Putamen (tissue), 1 donor: ENCODE measurements around the gene ICOSLG.
"Not testable (repeated sequence)": the region's sequence is repeated elsewhere in the genome, so short reads cannot be mapped to it uniquely, and the experiment has no call there.

Source experiments
- DNase-seq: peaks from one replicate; pipeline ENCODE4 v3.0.0-alpha.2; 2016; ENCODE audit warnings: low spot score

ICOSLG gene

DNA sequence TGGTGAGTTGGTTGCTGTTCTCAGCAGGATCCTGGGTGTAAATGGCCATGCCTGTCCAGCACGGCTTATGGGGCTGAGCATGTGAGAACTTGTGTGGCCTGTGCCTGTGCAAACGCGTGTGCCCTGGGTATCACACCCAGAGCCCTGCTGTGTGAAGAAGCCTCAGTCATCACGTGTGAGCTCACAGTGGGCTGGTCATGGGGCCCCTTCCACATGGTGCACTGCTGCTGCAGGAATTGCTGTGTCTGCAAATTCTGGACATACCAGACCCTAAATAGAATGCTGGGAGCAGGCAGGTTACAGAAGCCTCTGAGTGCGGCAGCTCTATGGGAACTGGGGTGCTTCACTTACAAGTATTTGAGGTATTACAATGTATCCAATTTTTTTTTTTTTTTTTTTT is 17.4 kb downstream of the ICOSLG start:
- not testable (repeated sequence) for DNase-seq

DNA sequence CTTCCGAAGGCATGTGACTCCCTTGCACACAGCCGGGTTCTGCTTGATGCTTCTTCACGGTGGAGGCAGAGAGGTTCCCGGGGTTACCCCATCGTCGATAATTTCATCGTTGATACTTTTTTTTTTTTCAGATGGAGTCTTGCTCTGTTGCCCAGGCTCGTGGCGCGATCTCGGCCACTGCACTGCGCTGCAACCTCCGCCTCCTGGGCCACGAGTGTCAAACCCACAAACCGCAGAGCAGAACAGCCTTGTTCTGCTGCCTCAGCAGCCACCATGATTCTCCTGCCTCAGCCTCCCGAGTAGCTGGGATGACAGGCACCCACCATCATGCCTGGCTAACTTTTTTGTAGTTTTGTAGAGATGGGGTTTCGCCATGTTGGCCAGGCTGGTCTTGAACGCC is 20.1 kb downstream of the ICOSLG start:
- DNase-seq, result not testable (repeated sequence)

GRCh38 chr21:44218461-44218860 is 22.3 kb downstream of the ICOSLG start:
- not testable (repeated sequence) for DNase-seq

- DNase-seq, result not testable (repeated sequence)
Observed at GRCh38 chr21:44211978-44212377, 28.8 kb downstream of the ICOSLG start.

DNA sequence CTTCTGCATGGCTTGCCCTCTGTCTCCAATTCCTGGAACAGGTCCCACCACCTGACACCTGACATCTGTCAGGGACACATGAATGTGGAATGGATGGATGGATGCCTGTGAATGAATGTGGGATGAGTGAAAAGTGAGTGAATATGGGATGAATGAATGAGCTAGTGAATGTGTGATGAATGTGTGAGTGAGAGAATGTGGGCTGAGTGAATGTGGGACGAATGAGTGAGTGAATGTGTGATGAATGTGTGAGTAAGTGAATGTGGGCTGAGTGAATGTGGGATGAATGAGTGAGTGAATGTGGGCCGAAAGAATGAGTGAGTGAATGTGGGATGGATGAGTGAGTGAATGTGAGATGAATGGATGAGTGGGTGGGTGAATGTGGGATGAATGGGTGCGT is 29.2 kb downstream of the ICOSLG start:
- DNase-seq, result not testable (repeated sequence)

GRCh38 chr21:44207860-44208646 is 32.7 kb downstream of the ICOSLG start:
- DNase-seq, result not testable (repeated sequence)

GRCh38 chr21:44206698-44207676 is 33.8 kb downstream of the ICOSLG start:
- DNase-seq, result not testable (repeated sequence)

DNA sequence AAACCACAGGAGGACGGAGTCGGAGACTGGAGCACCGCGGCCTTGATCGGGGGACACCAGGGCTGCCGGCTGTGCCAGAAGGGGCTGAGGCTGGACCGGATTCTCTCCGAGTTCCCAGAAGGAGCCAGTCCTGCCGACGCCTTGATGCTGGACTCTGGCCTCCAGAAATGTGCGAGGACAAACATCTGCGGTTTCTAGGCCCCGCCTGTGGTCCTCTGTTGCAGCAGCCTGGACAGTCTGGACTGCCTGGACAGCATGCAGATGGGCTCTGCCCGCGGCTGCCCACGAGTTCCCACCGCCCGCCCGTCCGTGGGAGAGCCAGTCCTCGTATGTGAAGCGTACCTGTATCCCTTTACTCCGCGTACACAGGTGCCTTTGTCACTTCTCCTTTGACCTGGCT is 34.6 kb downstream of the ICOSLG start:
- not testable (repeated sequence) for DNase-seq

- not testable (repeated sequence) for DNase-seq
Observed at GRCh38 chr21:44202590-44203299, 38.0 kb downstream of the ICOSLG start.

DNA sequence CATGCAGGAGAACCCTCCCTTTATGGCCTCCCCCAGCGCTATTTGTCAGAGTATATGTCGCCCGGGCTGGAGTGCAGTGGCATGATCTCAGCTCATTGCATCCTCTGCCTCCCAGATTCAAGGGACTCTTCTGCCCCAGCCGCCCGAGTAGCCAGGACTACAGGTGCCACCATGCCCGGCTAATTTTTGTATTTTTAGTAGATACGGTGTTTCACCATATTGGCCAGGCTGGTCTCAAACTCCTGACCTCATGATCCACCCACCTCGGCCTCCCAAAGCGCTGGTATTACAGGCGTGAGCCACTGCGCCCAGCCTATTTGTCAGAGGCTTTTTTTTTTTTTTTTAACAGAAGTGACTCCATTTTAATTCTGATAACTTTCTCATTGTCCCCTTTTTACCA is 40.7 kb downstream of the ICOSLG start:
- not testable (repeated sequence) for DNase-seq

- no peak for DNase-seq
Observed at GRCh38 chr21:44199448-44199847, 41.3 kb downstream of the ICOSLG start.

- not testable (repeated sequence) for DNase-seq
Observed at GRCh38 chr21:44197156-44197516, 43.6 kb downstream of the ICOSLG start.

- not testable (repeated sequence) for DNase-seq
Observed at GRCh38 chr21:44196212-44197155, 44.3 kb downstream of the ICOSLG start.

DNA sequence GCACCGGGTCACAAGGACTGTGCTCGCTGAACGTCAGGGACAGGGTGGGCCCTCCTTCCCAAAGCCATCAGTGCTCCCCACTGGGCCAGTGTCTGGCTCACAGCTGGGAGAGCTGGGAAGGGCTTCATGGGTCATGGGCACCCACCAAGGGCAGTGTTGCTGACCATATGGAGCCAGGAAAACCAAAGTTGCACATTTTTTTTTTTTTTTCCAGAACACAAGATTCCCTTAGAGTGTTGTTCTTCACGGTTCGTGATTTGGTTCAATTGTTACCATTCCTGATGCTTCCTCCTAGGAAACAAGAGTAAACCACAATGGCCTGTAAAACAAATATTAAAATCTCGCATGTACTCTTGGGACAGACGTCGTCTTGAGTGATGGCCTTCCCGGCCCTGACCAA is 45.9 kb downstream of the ICOSLG start:
- not testable (repeated sequence) for DNase-seq

- DNase-seq, result not testable (repeated sequence)
Observed at GRCh38 chr21:44194451-44194850, 46.3 kb downstream of the ICOSLG start.

GRCh38 chr21:44193108-44193507 is 47.6 kb downstream of the ICOSLG start:
- not testable (repeated sequence) for DNase-seq

GRCh38 chr21:44190349-44191271 is 50.1 kb downstream of the ICOSLG start:
- DNase-seq, result not testable (repeated sequence)

DNA sequence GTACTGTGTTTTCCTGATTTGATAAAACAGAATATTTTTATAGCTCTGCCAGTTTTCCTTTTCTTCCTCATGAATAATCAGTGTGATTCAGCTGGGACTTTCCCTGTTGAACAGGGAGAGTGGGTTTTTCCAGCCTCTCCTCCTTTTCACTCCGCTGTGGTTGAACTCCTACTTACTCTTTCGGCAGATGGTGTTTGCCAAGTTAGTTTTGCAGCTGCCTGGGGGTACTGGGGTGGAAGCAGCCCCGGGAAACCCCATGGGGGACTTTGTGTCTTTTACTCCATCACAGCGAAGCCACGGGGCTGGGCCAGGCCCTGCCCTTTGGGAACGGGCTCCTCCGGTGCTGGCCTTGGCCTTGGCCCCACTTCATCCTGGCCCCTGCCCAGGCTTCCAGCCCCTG is 55.9 kb downstream of the ICOSLG start:
- DNase-seq, result not testable (repeated sequence)

DNA sequence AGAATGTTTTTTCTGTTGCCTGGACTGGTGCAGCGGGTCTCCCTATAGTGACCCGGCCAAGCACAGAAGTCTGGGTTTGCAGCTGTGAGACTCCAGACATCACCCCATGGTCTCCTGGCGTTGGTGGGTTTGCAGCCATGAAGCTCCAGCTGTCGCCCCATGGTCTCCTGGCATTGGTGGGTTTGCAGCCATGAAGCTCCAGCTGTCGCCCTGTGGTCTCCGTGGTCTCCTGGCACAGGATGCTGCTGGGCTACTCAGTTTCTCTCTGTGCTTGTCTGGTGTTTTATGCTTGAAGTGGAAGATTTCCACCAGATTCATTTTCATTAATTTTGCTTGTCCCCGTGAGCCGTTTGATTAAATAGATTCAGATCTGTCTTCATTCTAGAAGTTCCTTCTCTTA is 58.5 kb downstream of the ICOSLG start:
- DNase-seq, result not testable (repeated sequence)

GRCh38 chr21:44181506-44181905 is 59.2 kb downstream of the ICOSLG start:
- DNase-seq, result not testable (repeated sequence)
